ENCODE measurements around the gene TBC1D22A. TPM values are rescaled to one million over a fixed set of nuclear protein-coding genes. Genes with fewer than 3 reads are reported as not detected.

TBC1D22A gene
- total RNA-seq, 2 experiments from 2014 or later, result 38.5 to 41.0 TPM

- no peaks in the 10 kb centered on the region for H3K27me3 Mint-ChIP-seq
- DNase-seq, result no peak
- no peaks in the 10 kb centered on the region for H3K4me1 Mint-ChIP-seq
- no peaks in the 10 kb centered on the region for H3K36me3 Mint-ChIP-seq (ENCODE audit: low read depth)
- POLR2A ChIA-PET, result interaction anchor here (1.1 kb wide), 1 partner anchor 12 kb away, joined by 3 read pairs; no protein-coding TSS in a partner anchor
- CTCF ChIA-PET, result no interaction called here
- no peak overlapping the region for H3K27ac Mint-ChIP-seq
- no peaks in the 10 kb centered on the region for H3K9me3 Mint-ChIP-seq
- no peak overlapping the region for H3K4me3 Mint-ChIP-seq
Observed at GRCh38 chr22:47032091-47032943, 269.9 kb downstream of the TBC1D22A start.

GRCh38 chr22:47032956-47033647, 270.7 kb downstream of the TBC1D22A start:
- DNase-seq, result no peak
- H3K27me3 Mint-ChIP-seq, result no peaks in the 10 kb centered on the region
- H3K27ac Mint-ChIP-seq, result no peak overlapping the region
- no peak overlapping the region for H3K4me3 Mint-ChIP-seq
- ChIA-PET CTCF (no interaction called here), POLR2A (interaction anchor here (1.1 kb wide), 1 partner anchor 12 kb away, joined by 3 read pairs; no protein-coding TSS in a partner anchor)
- H3K9me3 Mint-ChIP-seq, result no peaks in the 10 kb centered on the region
- H3K4me1 Mint-ChIP-seq, result no peaks in the 10 kb centered on the region
- no peaks in the 10 kb centered on the region for H3K36me3 Mint-ChIP-seq (ENCODE audit: low read depth)

GRCh38 chr22:47033648-47034000, 271.2 kb downstream of the TBC1D22A start:
- POLR2A ChIA-PET, result interaction anchor here (1.1 kb wide), 1 partner anchor 11 kb away, joined by 3 read pairs; no protein-coding TSS in a partner anchor
- H3K4me1 Mint-ChIP-seq, result no peaks in the 10 kb centered on the region
- no peaks in the 10 kb centered on the region for H3K9me3 Mint-ChIP-seq
- H3K36me3 Mint-ChIP-seq (ENCODE audit: low read depth), result no peaks in the 10 kb centered on the region
- no peak for DNase-seq
- CTCF ChIA-PET, result no interaction called here
- no peaks in the 10 kb centered on the region for H3K27me3 Mint-ChIP-seq
- no peak overlapping the region for H3K27ac Mint-ChIP-seq
- H3K4me3 Mint-ChIP-seq, result no peak overlapping the region

- DNase-seq, result no peak
- Mint-ChIP-seq H3K4me3 (no peak overlapping the region), H3K27ac (no peak overlapping the region), H3K27me3 (no peaks in the 10 kb centered on the region), H3K36me3 (ENCODE audit: low read depth) (no peaks in the 10 kb centered on the region), H3K4me1 (no peaks in the 10 kb centered on the region), H3K9me3 (no peaks in the 10 kb centered on the region)
- ChIA-PET CTCF (no interaction called here), POLR2A (no interaction called here)
Observed at GRCh38 chr22:47034076-47034808, 271.8 kb downstream of the TBC1D22A start.

GRCh38 chr22:47034905-47035419, 272.5 kb downstream of the TBC1D22A start:
- CTCF ChIA-PET, result no interaction called here
- H3K27ac Mint-ChIP-seq, result no peak overlapping the region
- POLR2A ChIA-PET, result no interaction called here
- H3K9me3 Mint-ChIP-seq, result no peaks in the 10 kb centered on the region
- no peak overlapping the region for H3K4me3 Mint-ChIP-seq
- H3K4me1 Mint-ChIP-seq, result no peaks in the 10 kb centered on the region
- no peaks in the 10 kb centered on the region for H3K27me3 Mint-ChIP-seq
- DNase-seq, result no peak
- H3K36me3 Mint-ChIP-seq (ENCODE audit: low read depth), result no peaks in the 10 kb centered on the region

GRCh38 chr22:47035425-47035881, 273.0 kb downstream of the TBC1D22A start:
- CTCF ChIA-PET, result no interaction called here
- Mint-ChIP-seq H3K9me3 (no peaks in the 10 kb centered on the region), H3K27me3 (no peaks in the 10 kb centered on the region), H3K4me3 (no peak overlapping the region), H3K36me3 (ENCODE audit: low read depth) (no peaks in the 10 kb centered on the region), H3K4me1 (no peaks in the 10 kb centered on the region), H3K27ac (no peak overlapping the region)
- DNase-seq, result no peak
- POLR2A ChIA-PET, result no interaction called here

- CTCF ChIA-PET, result no interaction called here
- Mint-ChIP-seq H3K27me3 (no peaks in the 10 kb centered on the region), H3K4me1 (no peaks in the 10 kb centered on the region), H3K4me3 (no peak overlapping the region), H3K36me3 (ENCODE audit: low read depth) (no peaks in the 10 kb centered on the region), H3K27ac (no peak overlapping the region), H3K9me3 (no peaks in the 10 kb centered on the region)
- POLR2A ChIA-PET, result no interaction called here
- no peak for DNase-seq
Observed at GRCh38 chr22:47036352-47036751, 273.9 kb downstream of the TBC1D22A start.

GRCh38 chr22:47036936-47037485, 274.6 kb downstream of the TBC1D22A start:
- Mint-ChIP-seq H3K27ac (no peak overlapping the region), H3K9me3 (no peaks in the 10 kb centered on the region), H3K4me1 (no peaks in the 10 kb centered on the region), H3K36me3 (ENCODE audit: low read depth) (no peaks in the 10 kb centered on the region), H3K27me3 (no peaks in the 10 kb centered on the region), H3K4me3 (no peak overlapping the region)
- POLR2A ChIA-PET, result no interaction called here
- no peak for DNase-seq
- CTCF ChIA-PET, result no interaction called here

- no peaks in the 10 kb centered on the region for H3K27me3 Mint-ChIP-seq
- CTCF ChIA-PET, result no interaction called here
Observed at GRCh38 chr22:47038206-47038835, 275.9 kb downstream of the TBC1D22A start.

GRCh38 chr22:47039356-47039755, 276.9 kb downstream of the TBC1D22A start:
- no peaks in the 10 kb centered on the region for H3K36me3 Mint-ChIP-seq (ENCODE audit: low read depth)
- peaks cover 10% of the 10 kb centered on the region for H3K4me1 Mint-ChIP-seq
- DNase-seq, result no peak
- H3K27ac Mint-ChIP-seq, result no peak overlapping the region
- ChIA-PET CTCF (no interaction called here), POLR2A (no interaction called here)
- no peaks in the 10 kb centered on the region for H3K9me3 Mint-ChIP-seq
- H3K4me3 Mint-ChIP-seq, result no peak overlapping the region
- no peaks in the 10 kb centered on the region for H3K27me3 Mint-ChIP-seq

More at GRCh38 chr22:47038206-47038835, 275.9 kb downstream of the TBC1D22A start:
- DNase-seq, result no peak
- H3K4me1 Mint-ChIP-seq, result peaks cover under 1% of the 10 kb centered on the region
- H3K9me3 Mint-ChIP-seq, result no peaks in the 10 kb centered on the region
- POLR2A ChIA-PET, result no interaction called here
- H3K36me3 Mint-ChIP-seq (ENCODE audit: low read depth), result no peaks in the 10 kb centered on the region
- no peak overlapping the region for H3K27ac Mint-ChIP-seq
- no peak overlapping the region for H3K4me3 Mint-ChIP-seq

GRCh38 chr22:47040486-47041270, 278.2 kb downstream of the TBC1D22A start:
- CTCF ChIA-PET, result no interaction called here
- H3K27ac Mint-ChIP-seq, result no peak overlapping the region

More at GRCh38 chr22:47040486-47041270, 278.2 kb downstream of the TBC1D22A start:
- Mint-ChIP-seq H3K9me3 (no peaks in the 10 kb centered on the region), H3K4me3 (no peak overlapping the region), H3K27me3 (no peaks in the 10 kb centered on the region), H3K4me1 (peaks cover 14% of the 10 kb centered on the region), H3K36me3 (ENCODE audit: low read depth) (no peaks in the 10 kb centered on the region)
- no peak for DNase-seq
- POLR2A ChIA-PET, result no interaction called here
